Neural cell (in vitro differentiated cells): ENCODE results near the gene GSTP1.

ENCODE experiments used
- CTCF ChIP-seq: fragments of 450-650 bp; IDR thresholded peaks from 2 replicates; pipeline ENCODE4 v1.5.1; 2014; ENCODE audit warnings: antibody characterized with exemption, mild to moderate bottlenecking, moderate library complexity; ENCODE audit not compliant: poor library complexity, severe bottlenecking
- EP300 ChIP-seq: fragments of 450-650 bp; conservative IDR thresholded peaks from 2 replicates; pipeline ENCODE4 v1.6.1; 2014; ENCODE audit warnings: antibody characterized with exemption, mild to moderate bottlenecking, moderate library complexity; ENCODE audit not compliant: poor library complexity, severe bottlenecking
- POLR2AphosphoS5 ChIP-seq: IDR thresholded peaks from 2 replicates; pipeline ENCODE4 v1.6.1; 2012
- RAD21 ChIP-seq: fragments of 450-650 bp; conservative IDR thresholded peaks from 2 replicates; pipeline ENCODE4 v1.6.1; 2014; ENCODE audit warnings: antibody characterized with exemption, mild to moderate bottlenecking, moderate library complexity
- SMC3 ChIP-seq: fragments of 450-650 bp; conservative IDR thresholded peaks from 2 replicates; pipeline ENCODE4 v1.6.1; 2014; ENCODE audit warnings: antibody characterized with exemption, mild to moderate bottlenecking, moderate library complexity; ENCODE audit not compliant: poor library complexity

- no peak for TF ChIP-seq CTCF
- TF ChIP-seq EP300 = no peak
- no peak for TF ChIP-seq SMC3
- TF ChIP-seq RAD21 = no peak
- TF ChIP-seq POLR2AphosphoS5 = no peak
Measured at GRCh38 chr11:67562963-67563704, 20.5 kb upstream of the GSTP1 start.
